Fibroblast of gingiva (primary cell): ENCODE measurements around the gene CCDC124.
"Not testable (repeated sequence)": the region's sequence is repeated elsewhere in the genome, so short reads cannot be mapped to it uniquely, and the experiment has no call there.

Experiments
- DNase-seq: peaks from one replicate; pipeline ENCODE4 v3.0.0-alpha.2; 2011; ENCODE audit warnings: low read depth

Gene CCDC124, protein sequence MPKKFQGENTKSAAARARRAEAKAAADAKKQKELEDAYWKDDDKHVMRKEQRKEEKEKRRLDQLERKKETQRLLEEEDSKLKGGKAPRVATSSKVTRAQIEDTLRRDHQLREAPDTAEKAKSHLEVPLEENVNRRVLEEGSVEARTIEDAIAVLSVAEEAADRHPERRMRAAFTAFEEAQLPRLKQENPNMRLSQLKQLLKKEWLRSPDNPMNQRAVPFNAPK

DNA sequence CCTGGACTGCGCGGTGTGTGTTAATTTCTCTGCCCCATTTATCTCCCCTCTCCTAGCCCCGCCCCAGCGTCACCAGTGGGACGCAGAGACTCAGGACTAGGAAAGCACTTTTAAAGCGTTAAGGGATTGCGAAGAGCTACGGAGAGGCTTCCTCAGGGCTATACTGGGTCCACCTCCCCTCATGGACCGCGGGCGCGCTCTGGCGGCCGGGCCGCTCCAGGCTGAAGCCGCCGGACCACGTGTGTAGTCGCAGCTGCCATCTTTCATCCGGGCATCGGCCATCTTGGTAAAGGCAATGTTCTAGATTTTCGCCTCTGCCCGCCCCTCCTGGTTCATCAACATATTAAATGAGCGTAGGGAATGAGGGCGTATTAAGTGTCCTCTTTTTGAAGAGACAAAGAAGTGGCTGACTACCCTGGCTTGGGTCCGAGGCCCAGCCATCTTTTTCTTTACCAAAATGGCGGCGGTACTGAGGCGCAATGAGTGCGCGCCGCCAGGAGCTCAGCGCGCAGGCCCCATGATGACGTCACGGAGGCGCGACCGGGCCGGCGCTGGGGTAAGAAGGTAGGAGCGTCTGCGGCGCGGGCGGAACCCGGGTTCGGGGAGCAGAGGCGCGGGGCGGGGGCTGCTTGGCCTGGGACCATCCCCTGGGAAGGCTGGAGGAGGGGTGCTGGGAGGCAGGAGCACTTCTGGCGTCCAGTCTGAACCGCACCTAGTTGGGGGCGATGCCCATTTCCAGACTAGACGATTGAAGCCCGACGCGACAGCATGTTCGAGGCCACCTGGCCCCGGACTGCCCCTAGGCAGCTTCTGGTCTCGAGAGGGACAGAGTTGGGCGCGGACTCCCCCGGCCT is at the start of gene CCDC124:
Gene CCDC124, plus strand, starts transcription at position 531 of the 854 bp plus-strand sequence. CDS start 3,406 bp downstream, outside the sequence.
- DNase-seq, result peak; percentile 91

DNA sequence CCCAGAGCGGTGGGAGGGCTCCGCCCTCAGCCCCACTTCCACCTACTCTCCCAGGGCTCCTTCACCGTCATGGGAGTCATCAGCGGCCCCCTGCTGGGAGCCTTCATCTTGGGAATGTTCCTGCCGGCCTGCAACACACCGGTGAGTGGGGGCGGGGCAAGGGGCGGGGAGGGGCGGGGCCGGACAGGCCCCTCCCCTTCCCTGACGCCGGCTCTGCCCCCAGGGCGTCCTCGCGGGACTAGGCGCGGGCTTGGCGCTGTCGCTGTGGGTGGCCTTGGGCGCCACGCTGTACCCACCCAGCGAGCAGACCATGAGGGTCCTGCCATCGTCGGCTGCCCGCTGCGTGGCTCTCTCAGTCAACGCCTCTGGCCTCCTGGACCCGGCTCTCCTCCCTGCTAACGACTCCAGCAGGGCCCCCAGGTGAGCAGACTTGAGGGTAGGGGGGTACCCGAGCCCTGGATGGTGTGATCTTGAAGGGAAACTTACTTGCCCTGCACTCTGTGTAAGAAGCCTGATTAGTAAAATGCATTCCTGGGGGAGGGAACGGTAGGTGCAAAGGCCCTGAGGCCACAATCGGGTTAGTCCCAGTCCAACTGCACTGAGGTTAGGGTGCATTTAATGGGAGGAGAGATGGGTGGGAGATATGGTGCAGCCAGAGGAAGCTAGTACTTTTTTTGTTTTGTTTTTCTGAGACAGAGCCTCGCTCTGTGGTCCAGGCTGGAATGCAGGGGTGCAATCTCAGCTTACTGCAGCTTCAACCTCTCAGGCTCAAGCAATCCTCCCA is 49.0 kb upstream of the CCDC124 start:
- DNase-seq, result no peak

DNA sequence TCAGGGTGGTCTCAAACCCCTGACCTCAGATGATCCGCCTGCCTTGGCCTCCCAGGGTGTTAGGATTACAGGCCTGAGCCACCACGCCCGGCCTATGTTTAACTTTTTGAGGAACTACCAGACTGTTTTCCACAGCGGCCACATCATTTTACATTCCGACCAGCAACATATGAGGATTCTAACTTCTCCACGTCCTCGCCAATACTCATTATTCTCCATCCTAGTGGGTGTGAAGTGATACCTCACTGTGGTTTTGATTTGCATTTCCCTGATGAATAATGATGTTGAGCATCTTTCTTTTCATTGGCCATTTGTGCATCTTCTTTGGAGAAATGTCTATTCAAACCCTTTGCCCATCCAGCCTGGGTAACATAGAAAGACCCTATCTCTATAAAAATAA is 46.3 kb upstream of the CCDC124 start:
- no peak for DNase-seq

DNA sequence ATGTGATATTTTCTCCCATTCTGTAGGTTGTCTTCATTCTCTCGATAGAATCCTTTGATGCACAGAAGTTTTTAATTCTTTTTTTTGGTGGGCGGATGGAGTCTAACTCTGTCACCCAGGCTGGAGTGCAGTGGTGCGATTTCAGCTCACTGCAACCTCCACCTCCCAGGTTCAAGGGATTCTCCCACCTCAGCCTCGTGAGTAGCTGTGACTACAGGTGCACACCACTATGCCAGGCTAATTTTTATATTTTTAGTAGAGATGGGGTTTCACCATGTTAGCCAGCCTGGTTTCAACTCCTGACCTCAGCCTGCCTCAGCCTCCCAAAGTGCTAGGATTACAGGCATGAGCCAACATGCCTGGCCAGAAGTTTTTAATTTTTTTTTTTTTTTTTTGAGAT is 45.6 kb upstream of the CCDC124 start:
- not testable (repeated sequence) for DNase-seq

DNA sequence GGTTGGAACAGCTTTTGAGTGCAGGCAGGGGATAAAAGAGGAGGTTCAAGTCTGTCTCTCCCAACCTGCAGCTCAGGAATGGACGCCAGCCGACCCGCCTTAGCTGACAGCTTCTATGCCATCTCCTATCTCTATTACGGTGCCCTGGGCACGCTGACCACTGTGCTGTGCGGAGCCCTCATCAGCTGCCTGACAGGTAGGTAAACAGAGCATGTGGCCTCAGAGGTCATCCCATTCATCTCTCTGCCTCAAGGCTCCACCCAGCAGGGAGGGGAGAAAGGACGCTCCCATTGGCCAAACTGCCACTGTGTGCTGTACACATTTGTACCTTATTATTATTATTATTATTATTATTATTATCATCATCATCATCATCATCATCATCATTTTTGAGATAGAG is 44.6 kb upstream of the CCDC124 start:
- DNase-seq, result no peak

DNA sequence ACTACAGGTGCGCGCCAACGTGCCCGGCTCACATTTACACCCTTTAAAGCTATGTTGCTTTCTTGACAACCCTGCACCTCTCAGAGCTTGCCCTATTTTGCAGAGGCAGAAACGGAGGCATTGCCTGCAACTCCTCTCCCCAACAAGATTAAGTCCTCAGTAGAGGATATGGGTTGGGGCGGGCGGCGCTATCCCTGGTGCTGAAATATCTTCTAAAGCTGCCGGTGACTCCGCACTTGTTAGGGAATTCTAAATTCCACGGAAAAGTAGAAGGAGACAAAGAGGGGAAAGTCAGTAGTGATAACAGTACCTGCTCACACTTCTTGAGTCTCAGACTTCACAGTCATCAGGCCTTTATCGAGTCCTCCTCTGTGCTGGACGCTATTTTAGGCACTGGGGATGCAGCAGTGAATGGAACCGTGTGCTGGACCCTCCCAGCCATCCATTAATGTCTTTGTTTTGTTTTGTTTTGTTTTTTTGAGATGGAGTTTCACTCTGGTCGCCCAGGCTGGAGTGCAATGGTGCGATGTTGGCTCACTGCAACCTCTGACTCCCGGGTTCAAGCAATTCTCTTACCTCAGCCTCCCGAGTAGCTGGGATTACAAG is 43.1 kb upstream of the CCDC124 start:
- peak; percentile 18 for DNase-seq

DNA sequence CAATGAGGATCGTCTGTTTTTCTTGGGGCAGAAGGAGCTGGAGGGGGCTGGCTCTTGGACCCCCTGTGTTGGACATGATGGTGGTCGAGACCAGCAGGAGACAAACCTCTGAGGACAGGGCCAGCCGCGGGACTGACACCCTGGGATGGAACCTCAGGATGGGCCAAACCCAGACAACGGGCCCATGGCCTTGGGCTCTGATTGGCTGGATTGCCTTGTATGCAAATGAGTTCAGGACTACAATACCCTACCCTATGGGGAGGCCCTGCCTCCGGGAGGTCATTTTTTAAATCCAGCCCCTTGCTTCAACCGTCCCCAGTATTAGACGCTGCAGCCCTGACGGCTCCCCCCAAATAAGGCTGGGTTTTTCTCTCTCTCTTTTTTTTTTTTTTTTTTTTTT is 39.0 kb upstream of the CCDC124 start:
- DNase-seq, result no peak

DNA sequence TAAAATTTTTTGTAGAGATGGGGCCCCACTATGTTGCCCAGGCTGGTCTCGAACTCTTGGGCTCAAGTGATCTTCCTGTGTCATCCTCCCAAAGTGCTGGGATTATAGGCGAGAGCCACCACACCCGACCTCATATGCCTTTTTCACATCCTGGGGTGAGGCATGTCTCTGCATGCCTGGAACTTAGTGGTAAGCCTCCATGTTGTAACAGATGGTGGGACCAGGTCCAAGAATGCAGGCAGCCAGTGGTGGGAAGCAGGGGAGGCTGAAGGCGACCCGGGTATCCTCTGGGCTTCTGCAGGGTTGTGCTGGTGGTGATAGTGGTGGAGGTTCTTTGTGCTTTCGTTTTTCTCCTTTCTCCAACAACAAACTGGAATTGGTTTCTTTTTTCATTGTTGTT is 30.1 kb upstream of the CCDC124 start:
- peak; percentile 34 for DNase-seq

DNA sequence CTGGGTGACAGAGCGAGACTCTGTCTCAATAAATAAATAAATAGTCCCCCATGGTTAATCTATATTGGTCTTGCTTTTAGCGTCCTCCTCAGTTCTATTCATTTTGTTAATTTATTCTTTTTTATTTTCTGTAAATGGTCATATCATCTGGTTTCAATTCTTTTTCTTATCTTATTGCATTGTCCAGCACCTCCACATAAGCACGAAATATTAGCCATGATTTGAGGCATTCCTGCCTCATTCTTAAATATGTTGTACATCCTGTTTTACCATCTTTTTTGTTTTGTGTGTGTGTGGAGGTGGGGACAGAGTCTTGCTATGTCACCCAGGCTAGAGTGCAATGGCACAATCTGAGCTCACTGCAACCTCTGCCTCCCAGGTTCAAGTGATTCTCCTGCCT is 24.6 kb upstream of the CCDC124 start:
- no peak for DNase-seq

DNA sequence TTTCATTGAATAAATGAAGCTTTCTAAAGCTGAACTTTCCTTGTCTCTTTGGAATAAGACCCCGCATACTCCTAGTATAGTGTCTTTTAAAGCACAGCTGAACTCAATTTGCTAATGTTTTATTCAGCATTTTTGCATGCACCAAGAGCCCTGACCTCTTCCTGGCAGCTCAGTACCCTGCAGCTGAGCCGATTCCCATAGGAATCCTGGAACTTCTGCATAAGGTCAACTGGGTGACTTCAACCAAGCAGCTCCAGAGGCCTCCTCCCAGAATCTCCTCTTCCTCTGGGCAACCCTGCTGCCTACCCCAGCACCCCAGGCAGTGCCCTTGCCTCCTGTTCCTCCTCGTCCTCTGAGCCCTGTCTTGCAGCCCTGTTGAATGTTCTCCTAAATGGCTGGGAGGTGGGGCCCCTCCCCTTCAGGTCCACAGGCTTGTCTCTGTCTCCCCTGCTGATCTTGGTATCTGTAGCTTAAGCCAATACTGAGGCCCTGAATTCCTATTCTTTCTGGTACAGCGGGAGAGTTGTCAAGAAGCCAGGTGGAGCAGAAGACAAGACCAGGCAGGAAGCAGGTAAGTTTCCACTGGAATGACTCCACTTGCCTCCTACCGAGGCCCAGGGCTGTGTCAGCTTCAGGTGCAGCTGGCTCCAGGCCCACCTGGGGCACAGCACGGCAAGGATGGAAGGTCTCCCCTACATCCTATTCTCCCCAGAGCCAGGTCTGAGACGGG is 23.6 kb upstream of the CCDC124 start:
- DNase-seq, result peak; percentile 8

DNA sequence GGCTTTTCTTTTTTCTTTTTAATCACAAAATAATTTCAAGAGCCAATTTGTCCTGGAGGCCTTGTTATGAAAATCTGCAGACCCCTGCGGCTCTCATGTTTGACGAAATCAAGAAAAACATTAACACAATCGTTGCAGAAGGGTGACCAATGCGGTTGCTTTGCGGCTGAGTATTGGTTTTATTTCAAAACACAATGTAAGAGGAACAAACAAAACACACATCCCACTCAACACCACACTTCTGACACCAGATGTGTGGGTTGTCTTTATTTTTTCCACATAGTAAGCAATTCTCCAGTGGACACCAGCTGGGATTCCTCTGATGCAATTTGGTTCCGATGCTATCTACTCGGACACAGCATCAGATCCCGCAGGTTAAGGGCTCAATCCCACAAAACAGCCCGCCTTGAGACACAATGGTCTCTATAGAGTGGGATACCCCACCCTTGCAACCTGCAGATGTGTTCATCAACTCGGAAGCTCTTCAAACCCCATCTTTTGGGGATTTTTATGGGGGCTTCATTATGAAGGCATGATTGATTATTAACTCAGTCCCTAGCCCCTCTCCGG is 21.9 kb upstream of the CCDC124 start:
- DNase-seq, result no peak

DNA sequence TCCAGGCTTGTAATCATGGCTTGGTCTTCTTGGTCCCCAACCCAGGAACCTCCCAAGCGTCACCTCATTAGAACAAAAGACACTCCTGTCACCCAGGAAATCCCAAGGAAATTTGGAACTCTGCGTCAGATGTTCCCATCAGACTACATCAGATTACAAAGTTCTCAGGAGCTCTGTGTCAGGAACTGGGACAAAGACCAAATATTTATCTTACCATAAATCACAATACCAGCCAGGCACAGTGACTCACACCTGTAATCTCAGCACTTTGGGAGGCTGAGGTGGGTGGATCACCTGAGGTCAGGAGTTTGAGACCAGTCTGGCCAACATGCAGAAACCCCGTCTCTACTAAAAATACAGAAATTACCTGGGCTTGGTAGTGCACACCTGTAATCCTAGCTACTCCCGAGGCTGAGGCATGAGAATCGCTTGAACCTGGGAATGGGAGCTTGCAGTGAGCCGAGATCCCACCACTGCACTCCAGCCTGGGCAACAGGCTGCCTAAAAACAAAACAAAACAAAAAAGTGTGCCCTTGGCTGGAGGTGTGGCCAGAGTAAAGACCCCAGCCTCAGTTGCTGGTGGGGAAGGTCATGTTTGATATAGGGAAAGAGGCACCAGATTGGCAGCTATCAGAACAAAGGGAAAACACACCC is 16.7 kb upstream of the CCDC124 start:
- DNase-seq, result no peak

DNA sequence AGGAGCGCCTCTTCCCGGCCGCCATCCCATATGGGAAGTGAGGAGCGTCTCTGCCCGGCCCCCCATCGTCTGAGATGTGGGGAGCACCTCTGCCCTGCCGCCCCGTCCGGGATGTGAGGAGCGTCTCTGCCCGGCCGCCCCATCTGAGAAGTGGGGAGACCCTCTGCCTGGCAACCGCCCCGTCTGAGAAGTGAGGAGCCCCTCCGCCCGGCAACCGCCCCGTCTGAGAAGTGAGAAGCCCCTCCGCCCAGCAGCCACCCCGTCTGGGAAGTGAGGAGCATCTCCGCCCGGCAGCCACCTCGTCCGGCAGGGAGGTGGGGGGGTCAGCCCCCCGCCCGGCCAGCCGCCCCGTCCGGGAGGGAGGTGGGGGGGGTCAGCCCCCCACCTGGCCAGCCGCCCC is 14.7 kb upstream of the CCDC124 start:
- DNase-seq, result not testable (repeated sequence)

DNA sequence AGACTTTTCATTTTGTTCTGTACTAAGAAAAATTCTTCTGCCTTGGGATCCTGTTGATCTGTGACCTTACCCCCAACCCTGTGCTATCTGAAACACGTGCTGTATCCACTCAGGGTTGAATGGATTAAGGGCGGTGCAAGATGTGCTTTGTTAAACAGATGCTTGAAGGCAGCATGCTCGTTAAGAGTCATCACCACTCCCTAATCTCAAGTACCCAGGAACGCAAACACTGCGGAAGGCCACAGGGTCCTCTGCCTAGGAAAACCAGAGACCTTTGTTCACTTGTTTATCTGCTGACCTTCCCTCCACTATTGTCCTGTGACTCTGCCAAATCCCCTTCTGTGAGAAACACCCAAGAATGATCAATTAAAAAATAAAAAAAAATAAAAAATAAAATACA is 13.7 kb upstream of the CCDC124 start:
- not testable (repeated sequence) for DNase-seq

DNA sequence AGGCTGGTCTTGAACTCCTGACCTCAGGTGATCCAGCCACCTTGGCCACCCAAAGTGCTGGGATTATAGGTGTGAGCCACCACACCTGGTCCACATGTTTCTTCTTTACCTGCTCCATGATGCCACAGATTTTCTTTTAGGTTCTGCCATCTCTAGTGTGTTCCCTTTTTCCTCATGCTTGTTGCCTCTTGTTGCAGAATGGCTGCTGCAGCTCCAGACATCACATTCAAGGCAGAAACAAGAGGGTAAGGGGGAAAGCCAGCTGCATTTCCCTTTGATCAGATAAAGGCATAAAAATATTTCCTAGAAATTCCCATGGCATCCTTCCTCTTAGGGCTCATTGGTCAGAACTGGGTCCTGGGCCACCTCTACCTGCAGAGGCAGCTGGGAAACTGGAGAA is 12.3 kb upstream of the CCDC124 start:
- DNase-seq, result no peak

DNA sequence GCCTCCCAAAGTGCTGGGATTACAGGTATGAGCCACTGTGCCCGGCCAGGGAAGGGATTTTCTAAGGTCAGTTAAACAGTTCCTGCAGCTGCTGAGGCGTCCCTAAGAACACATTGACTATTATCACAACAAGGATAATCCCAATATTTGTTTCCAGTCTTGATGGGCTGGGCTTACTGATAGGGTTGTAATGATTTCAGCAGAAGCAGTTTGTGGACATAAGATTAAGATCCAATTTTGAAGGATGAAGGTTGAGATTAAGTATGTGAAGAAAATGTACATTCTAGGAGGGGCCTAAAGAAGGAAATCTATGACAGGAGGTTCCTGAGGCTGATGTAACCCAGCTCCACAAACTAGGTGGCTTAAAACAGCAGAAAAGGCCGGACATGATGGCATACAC is 10.7 kb upstream of the CCDC124 start:
- no peak for DNase-seq

DNA sequence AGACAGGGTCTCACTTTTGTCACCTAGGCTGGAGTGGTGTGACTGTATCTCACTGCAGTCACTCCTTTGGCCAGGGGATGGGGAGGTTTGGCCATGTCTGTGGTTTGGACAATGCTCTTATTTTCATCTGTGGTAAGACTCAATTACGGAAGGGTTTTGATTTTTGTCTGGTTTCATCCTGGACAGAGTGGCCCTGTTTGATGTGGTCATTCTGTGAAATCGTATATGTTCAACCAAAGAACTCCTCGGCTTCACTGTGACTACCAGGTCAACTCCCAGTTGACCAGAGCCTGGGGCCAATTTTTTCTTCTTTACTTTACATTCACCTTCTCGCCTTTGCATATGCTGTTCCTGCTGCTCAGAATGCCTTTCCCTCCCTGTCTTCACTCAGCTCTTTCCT is 6.8 kb upstream of the CCDC124 start:
- no peak for DNase-seq

DNA sequence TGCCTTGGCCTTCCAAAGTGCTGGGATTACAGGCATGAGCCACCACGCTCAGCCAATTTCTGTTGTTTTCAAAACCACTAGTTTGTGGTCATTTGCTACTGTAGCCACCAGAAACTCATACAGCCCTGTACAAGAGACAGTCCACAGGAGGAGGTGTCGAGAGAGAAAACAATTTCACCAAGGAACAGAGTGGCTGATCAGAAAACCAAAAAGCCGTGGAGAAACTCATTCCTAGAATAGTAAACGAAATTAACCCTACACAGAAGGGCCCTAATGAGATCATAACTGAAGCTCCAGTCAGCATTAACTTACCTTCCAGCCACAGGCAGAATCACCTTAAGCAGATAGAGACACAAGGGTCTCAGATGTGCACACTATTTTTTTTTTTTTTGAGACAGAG is 3.8 kb upstream of the CCDC124 start:
- DNase-seq, result no peak

DNA sequence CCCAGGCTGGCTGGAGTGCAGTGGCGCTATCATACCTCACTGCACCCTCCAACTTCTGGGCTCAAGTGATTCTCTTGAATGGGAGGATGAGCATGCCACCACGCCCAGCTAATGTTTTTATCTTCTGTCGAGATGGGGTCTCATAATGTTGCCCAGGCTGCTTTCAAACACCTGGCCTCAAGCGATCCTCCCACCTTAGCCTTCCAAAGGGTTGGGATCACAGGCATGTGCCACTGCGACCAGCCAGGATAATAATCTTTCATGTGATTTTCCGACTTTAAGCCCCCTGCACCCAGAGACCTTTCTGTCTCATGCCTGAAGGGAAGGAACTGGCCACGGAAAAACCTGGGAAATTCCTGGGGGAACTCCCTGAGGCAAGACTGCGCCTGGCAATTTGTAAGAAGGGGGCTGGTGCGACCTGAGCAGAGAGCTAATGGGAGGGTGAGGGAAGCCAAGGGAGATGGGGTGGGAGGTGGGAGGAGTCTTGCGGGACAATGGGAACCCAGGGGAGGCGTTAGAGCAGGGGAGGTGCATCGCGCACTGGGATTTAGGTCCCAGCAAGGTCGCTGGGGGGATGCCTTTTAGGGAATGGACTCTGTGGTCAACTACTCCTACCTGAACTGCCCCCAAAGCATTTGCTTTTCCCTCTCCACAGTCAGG is 1.2 kb upstream of the CCDC124 start:
- no peak for DNase-seq

DNA sequence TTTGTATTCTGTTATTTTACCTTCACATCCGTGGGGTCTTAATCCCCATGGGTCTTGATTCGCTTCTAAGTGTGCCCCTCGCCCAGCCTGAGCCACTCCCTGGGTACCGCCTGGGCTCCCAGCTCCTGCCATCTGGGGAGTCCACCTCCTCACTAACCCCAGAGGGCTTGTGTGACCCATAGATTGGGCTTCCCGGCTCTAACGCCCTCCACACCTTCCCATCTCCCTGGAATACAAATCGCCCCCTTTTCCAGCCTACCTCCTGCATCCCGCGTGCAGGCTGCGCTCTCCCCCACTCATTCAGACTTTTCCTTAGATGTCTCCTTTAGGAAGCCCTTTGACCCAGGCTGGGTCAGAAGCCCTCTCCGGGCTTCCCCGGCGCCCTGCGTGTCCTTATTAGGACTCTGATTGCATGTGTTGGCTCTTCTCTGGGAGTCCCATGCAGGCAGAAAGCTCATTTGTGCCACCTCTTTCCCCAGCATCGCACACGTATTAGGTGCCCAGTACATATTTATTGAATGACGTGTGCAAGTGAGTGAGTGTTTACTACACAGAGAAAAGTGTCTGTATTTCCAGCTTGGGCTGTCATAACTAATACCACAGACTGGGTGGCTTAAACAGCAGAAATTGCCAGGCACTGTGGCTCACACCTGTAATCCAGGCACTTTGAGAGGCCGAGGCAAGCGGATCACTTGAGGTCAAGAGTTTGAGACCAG is 757 bp downstream of the CCDC124 start:
- DNase-seq, result peak; percentile 29
